Kidney (tissue), 14 donors: ENCODE data around the gene ACER2. TPM values are rescaled to one million over a fixed set of nuclear protein-coding genes. Genes with fewer than 3 reads are reported as not detected.
A peak's percentile ranks its signal among the peaks of the same experiment; 100 is the strongest.

Experiments
- DNase-seq, 5 donors: peaks; one replicate each; pipeline ENCODE4 v3.0.0-alpha.2; 2013 to 2020
- FAIRE-seq: peaks from 2 replicates; lab custom pipeline; 2012; peaks lifted over from hg19 to GRCh38; lab: Jason Lieb, UNC
- H3K27ac ChIP-seq, 2 donors: one replicate each; pipeline ENCODE4 v1.7.0; 2013; ENCODE audit warnings: low read depth in 2 of 2, low read length in 2 of 2, inconsistent platforms in 1 of 2
- H3K27me3 ChIP-seq: one replicate; pipeline ENCODE4 v1.7.1; 2013; ENCODE audit warnings: low read length, inconsistent platforms; ENCODE audit not compliant: control insufficient read depth, insufficient read depth
- H3K36me3 ChIP-seq, 3 donors: one replicate each; pipeline versions ENCODE4 v1.7.0 to v1.7.1; 2013; ENCODE audit warnings: low read length in 3 of 3, control low read depth in 1 of 3, inconsistent platforms in 1 of 3; ENCODE audit not compliant: insufficient read depth in 3 of 3, control insufficient read depth in 2 of 3
- H3K4me1 ChIP-seq, 3 donors: one replicate each; pipeline versions ENCODE4 v1.7.0 to v1.7.1; 2013; ENCODE audit warnings: low read length in 3 of 3, inconsistent platforms in 1 of 3, low read depth in 1 of 3; ENCODE audit not compliant: control insufficient read depth in 2 of 3, insufficient read depth in 2 of 3
- H3K4me3 ChIP-seq, 3 donors: one replicate each; pipeline versions ENCODE4 v1.7.0 to v1.8.1; 2013; ENCODE audit warnings: low read length in 3 of 3, control low read depth in 1 of 3, inconsistent platforms in 1 of 3
- H3K9ac ChIP-seq, 3 donors: one replicate each; pipeline versions ENCODE4 v1.7.0 to v1.7.1; 2013; ENCODE audit warnings: low read length in 3 of 3, control low read depth in 1 of 3, inconsistent platforms in 1 of 3
- H3K9me3 ChIP-seq, 3 donors: one replicate each; pipeline versions ENCODE4 v1.7.0 to v1.7.1; 2013; ENCODE audit warnings: low read length in 3 of 3, control low read depth in 1 of 3, inconsistent platforms in 1 of 3; ENCODE audit not compliant: control insufficient read depth in 2 of 3, insufficient read depth in 1 of 3
- intact Hi-C: fragments of 100-400 bp; cut with DNase I; formaldehyde crosslinking; loops from one replicate; pipeline ENCODE4 v1.11.1; 2022
- polyA plus RNA-seq: library from polyadenylated mRNA; stranded (reverse); fragments of 350-450 nt; fragmentation: Illumina TruSeq; extraction: RNeasy Lipid Tissue Mini Kit (QIAGEN cat#74804); gene quantifications from one replicate; pipeline ENCODE4 v1.2.3, GENCODE V29; 2014; ENCODE audit warnings: low read depth, low replicate concordance; ENCODE audit not compliant: insufficient read depth
- total RNA-seq: library from RNA; stranded (reverse); fragmentation: NEBNext Ultra II Directional; extraction: Animal tissue kit (Norgen Biotek cat#: 25700); gene quantifications from one replicate; pipeline ENCODE4 v1.2.1, GENCODE V29; 2021
- TF ChIP-seq, protein P1 (sequence below): IDR thresholded peaks from 3 replicates; pipeline ENCODE4 v1.5.1; 2012; ENCODE audit warnings: mild to moderate bottlenecking, moderate library complexity, borderline replicate concordance; ENCODE audit not compliant: insufficient read depth; ENCODE audit errors: extremely low read depth
- donor health status: control.
- donor health status: control.
- donor health status: control.
- donor health status: control.
- donor health status: control.
- donor health status: DM: yes; HTN: yes; CAD: no.
- donor health status: Normal renal cell carcinoma (clear cell type).

The ACER2 gene
- total and polyA plus RNA-seq, 2 donors from 2014 or later, result 0.28 to 4.2 TPM

DNA sequence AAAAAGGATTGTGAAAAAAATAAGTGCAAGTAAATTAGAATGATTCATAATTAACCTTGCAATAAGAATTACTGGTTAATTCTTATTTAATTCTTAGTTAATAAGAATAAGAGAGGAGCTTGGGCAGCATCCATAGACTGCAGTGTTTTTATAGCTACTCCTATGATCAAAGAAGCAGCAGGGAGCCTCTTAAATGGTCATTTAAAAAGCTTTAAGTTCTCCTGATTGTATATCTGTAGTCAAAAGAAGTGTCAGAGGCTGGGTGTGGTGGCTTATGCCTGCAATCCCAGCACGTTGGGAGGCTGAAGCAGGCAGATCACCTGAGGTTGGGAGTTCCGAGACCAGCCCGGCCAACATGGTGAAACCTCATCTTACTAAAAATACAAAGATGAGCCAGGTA lies 14.4 kb downstream of the ACER2 start:
- DNase-seq (no peak), FAIRE-seq (no peak)
- Histone ChIP-seq H3K4me3 (no peak overlapping the region), H3K27me3 (no peaks in the 10 kb centered on the region), H3K9ac (no peak overlapping the region), H3K27ac (no peak overlapping the region), H3K36me3 (no peaks in the 10 kb centered on the region), H3K9me3 (no peaks in the 10 kb centered on the region), H3K4me1 (peaks cover 0 to 3% (median 0%) of the 10 kb centered on the region in 3 donors)
- TF ChIP-seq, protein P1, sequence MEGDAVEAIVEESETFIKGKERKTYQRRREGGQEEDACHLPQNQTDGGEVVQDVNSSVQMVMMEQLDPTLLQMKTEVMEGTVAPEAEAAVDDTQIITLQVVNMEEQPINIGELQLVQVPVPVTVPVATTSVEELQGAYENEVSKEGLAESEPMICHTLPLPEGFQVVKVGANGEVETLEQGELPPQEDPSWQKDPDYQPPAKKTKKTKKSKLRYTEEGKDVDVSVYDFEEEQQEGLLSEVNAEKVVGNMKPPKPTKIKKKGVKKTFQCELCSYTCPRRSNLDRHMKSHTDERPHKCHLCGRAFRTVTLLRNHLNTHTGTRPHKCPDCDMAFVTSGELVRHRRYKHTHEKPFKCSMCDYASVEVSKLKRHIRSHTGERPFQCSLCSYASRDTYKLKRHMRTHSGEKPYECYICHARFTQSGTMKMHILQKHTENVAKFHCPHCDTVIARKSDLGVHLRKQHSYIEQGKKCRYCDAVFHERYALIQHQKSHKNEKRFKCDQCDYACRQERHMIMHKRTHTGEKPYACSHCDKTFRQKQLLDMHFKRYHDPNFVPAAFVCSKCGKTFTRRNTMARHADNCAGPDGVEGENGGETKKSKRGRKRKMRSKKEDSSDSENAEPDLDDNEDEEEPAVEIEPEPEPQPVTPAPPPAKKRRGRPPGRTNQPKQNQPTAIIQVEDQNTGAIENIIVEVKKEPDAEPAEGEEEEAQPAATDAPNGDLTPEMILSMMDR, result no peak
- intact Hi-C loops, result no loop called here

DNA sequence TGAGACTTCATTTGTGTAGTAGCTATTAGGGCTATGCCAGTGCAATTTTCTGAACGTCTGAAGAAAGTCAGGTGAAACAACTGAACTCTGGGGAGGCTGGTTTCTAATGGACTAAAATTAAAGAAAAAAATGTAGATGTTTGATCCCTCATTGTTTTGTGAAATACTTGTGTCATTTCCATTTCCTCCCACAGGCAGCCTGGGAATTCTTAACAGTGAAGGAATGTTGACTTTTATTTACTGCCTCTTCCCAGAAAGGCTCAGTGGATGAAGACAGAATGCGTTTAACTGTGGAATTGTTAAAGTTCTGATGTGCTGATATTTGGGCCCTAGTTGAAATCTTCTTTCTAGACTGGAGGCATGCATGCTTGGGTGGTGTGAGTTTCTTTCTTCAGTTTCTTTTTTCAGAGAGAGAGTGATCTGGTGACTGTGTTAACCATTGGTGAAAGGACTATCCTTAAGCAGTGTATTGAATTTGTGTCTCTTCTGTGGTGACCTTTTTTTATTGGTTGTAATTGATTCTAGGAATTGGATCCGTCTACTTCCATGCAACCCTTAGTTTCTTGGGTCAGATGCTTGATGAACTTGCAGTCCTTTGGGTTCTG lies 15.5 kb downstream of the ACER2 start:
- H3K27ac ChIP-seq, result no peak overlapping the region
- DNase-seq, result peak in 1 of 5 donors; percentile 42

DNA sequence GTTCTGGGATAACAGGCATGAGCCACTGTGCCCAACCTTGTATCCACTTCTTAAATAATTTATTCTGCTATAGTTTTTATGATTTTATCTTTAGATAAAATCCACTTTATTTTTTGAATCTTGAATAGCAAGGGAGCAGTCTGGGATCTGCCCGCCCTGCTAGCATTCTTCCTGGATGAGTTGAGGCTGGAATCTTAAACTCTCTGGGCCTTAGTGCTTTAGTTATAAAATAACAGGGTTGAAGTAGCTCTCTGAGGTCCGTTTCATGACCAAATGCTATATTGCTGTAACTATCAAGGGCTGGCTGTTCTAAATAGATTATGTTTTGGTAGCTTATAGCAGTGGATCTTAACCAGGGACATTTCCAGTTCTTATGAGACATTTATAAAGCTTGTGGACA lies 20.8 kb downstream of the ACER2 start:
- H3K4me3 ChIP-seq, result no peak overlapping the region
- no peak for DNase-seq
- H3K27me3 ChIP-seq, result no peaks in the 10 kb centered on the region
- H3K4me1 ChIP-seq, result no peaks in the 10 kb centered on the region
- no peaks in the 10 kb centered on the region for H3K9me3 ChIP-seq
- H3K27ac ChIP-seq, result no peak overlapping the region
- TF ChIP-seq, protein P1, result no peak
- no peaks in the 10 kb centered on the region for H3K36me3 ChIP-seq
- intact Hi-C loops, result no loop called here
- no peak for FAIRE-seq
- H3K9ac ChIP-seq, result no peak overlapping the region

More for the DNA sequence above, 15.5 kb downstream of the ACER2 start:
- FAIRE-seq, result no peak
- Histone ChIP-seq H3K36me3 (no peaks in the 10 kb centered on the region), H3K4me3 (no peak overlapping the region), H3K9me3 (no peaks in the 10 kb centered on the region), H3K4me1 (peaks cover 0 to 3% (median 0%) of the 10 kb centered on the region in 3 donors), H3K9ac (no peak overlapping the region), H3K27me3 (no peaks in the 10 kb centered on the region)
- TF ChIP-seq, protein P1, result no peak
- intact Hi-C loops, result no loop called here
